Forelimb muscle (tissue), 1 donor: Measurements from ENCODE around the gene SAMD4B. TPM values are rescaled to one million over a fixed set of nuclear protein-coding genes. Genes with fewer than 3 reads are reported as not detected.
"Not testable (repeated sequence)": the region's sequence is repeated elsewhere in the genome, so short reads cannot be mapped to it uniquely, and the experiment has no call there.

Experiments used
- DNase-seq: peaks from one replicate; pipeline ENCODE4 v3.0.0-alpha.2; 2013; ENCODE audit warnings: low read depth
- polyA plus RNA-seq: library from polyadenylated mRNA; unstranded; fragments of 120-200 nt; gene quantifications from one replicate; pipeline ENCODE4 v1.2.1, GENCODE V29; 2013; ENCODE audit not compliant: insufficient read length

SAMD4B gene
- polyA plus RNA-seq, 1 donor, result 79.3 TPM

DNA sequence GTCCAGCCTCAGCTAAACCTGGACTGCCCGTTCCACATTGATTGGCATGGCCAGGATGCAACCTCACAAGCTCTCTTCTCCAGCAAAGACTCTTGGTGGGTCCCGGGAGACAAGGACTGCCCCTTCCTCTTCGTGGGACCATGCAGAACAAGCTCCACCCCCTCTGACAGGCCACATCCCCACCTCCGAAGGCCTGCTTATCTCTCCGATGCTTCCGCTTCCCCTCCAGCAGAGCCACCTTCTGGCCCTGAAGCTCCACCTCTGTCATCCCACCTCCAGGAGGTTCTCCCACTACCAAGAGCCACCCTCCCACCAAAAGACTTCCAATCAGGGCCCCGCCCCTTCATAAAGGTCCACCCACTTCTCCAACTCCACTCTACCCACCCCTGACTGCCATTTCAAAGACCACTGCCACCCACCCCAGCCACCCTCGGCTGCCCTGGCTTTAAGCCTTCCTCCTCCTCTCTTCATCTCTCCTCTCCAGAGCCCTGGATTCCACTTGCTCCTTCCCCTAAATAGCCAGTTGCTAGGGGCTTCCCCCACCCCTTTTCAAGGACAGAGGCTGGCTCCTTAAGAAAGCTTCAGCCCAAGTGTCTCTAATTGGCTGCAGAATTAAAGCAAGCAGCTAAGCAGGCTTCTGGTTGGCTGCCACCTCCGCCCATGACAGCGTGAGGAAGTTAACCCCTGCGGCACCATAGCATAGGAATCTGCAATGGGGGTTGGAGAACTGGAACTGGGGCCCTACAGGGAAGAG, 31.5 kb upstream of the SAMD4B start:
- no peak for DNase-seq

DNA sequence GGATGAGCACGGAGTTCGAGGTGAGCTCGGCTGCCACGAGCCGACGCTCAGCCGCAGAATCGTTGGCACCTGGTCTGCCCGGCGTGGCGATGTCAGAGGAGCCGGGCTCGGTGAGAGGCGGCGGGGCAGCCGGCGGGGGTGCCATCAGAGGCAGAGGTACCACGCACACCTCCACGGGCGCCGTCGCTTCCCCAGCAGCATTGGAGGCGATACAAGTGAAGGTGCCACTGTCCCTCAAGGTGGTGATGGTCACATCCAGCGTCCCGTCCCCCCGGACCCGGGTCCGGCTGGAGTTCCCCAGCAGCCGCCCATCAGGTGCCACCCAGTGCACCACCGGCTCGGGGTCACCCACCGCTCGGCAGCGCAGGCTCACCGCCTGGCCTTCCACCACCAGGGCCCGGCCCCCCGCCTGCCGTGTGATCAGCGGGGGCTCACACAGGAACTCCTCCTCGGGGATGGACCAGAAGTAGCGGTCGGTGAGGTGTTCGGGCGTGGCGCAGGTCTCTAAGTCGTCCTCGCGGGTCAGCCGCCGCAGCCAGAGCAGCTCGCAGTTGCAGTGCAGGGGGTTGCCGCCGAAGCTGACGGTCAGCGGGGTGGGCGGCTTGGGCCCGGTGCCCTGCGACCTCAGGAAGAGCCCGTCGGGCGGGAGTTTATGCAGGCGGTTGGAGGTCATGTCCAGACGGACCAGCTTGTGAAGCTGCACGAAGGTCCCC, 28.0 kb upstream of the SAMD4B start:
- DNase-seq, result no peak

DNA sequence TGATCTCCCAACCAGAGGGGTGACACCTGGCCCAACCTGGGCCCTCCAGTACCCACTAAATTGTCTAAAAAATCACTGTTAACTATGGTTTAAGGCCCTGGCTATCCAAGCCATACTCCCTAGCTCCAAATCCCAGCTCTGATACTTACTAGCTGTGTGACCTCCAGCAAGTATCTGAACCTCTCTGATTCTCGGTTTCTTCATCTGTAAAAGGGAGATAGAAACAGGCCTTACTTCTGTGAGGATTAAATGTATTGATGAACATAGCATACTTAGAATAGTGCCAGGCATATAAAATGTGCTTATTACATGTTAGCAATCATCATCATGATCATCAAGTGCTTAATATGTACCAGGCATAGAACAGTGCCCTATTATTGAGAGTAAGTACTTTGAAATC, 26.3 kb upstream of the SAMD4B start:
- DNase-seq, result no peak

DNA sequence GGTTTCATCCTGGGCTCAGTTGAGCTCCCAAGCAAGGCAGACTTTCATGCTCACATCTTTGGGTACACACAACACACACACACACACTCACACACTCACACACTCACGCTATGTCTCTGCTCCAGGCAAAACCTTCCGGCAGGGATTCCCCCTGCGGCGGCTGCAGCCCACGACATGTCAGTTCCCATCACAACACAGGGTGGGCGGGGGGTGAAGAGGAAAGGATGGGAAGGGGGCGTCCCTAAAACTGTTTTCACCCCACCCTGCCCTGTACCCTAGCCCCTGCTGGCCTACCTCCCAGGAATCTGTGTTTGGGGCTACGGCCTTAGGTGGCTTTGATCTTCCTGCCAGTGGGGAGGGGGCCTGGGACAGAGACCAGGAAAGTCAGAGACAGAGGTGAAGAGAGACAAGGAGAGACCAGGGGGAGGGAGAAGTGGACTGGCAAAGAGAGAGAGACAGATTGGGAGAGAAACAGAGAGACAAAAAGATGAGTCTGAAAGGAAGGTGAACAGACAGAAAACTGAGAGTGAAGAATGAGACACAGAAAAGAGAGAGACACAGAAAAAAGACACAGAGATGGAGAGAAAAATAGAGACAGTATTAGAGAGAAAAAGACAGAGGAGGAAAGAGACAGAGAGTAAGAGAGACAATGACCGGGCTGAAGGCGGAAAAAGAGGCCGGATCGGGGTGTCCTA, 25.4 kb upstream of the SAMD4B start:
- DNase-seq, result no peak

DNA sequence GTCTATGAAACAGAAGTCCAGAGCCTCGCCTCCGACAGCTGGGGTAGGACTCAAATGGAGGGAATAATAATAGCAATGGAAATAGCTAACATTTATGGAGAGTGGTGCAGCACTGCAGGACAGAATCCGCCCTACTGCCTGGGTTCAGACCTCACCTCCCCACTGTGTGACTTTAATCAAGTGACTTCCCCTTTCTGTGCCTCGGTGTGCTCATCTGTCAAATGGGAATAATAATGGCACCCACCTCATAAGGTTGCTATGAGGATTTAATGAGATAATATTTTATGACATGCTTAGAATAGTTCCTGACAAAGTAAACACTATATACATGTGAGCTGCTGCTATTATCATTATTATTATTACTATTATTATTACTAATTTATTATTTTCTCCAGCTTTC, 24.7 kb upstream of the SAMD4B start:
- DNase-seq, result no peak

DNA sequence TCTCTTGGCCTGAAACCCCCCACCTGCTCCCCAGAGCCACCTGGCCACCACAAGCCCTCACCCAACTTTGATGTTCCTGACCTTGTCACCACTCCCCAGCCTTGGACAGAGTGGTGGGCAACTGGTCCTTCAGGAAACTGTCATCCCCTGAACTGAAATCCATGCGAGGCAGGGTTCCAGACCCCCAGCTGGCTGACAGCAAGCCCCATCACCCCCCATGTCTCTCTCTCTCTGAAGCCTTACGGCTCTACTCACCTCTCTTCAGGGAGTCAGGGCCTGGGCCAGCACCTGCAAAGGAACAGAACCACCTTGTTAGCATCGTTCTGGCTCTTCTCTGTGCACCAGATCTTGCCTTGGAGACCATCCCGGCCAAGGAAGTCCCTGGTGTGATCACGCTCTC, 24.1 kb upstream of the SAMD4B start:
- DNase-seq, result no peak

DNA sequence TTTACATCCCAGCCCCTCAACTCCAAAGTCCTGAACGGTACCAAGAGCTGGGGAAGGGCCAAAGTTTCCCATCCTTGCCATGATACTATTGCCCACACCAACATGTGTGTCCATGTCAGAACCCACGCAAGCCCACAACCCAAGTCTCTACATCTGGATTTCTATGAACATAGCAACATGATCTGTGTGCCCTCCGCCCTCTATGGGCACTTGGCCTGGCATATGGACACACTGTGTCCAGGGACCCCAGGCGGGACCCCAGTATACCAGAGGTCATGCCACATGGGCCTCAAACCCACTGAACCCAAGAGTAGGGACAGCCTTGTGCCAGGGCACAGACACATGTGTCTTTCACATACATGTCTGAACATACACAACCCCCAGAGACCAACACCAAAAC, 23.5 kb upstream of the SAMD4B start:
- DNase-seq, result no peak

DNA sequence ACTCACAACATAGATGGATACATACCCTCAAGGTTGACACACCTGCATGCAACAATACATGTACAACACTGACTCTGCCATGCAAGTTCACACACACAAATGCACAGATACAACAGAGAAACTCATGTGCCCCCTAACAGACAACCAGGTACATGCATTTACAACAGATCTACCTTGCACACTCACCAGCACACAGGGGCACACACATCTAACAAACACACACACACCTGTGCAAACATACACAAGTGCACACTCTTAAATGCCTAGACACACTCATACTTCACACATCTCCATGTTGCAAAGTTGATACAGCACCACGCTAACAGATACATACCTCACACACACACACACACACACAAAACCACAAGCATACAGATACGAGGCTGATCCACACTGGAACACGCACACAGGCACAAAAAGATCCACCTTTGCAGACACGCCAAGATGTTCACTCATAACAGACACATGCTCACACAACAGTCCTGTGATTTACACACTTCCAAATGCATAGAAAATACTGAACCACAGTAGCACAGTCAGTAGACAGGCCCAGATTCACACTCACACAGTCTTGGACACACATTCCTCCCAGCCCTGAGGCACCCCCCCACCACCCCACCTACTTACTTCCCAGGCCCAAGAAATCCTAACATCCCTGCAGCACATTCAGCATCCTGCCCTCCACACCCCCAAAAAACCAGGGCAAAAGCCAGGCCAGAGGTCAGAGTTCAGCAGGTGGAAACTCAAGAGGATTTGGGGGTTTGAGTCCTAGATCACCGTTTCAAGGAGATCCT, 22.9 kb upstream of the SAMD4B start:
- no peak for DNase-seq

DNA sequence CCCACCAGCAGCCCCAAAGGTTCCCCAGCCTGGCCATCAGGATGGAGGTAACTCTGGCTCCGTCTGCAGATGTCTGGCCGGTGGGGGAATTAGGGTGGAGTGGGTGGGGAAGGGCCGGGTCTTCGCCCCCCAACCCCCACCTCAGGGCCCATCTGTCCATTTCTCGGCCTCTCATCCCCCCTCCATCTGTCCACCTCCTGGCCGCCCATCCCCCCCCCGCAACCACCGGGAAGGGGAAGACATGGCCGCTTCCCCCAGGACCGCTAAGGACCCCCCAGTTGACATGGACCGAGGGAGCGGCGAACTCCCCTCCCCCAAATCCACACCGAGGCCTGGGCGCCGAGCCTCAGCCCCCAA, 22.4 kb upstream of the SAMD4B start:
- DNase-seq, result no peak

DNA sequence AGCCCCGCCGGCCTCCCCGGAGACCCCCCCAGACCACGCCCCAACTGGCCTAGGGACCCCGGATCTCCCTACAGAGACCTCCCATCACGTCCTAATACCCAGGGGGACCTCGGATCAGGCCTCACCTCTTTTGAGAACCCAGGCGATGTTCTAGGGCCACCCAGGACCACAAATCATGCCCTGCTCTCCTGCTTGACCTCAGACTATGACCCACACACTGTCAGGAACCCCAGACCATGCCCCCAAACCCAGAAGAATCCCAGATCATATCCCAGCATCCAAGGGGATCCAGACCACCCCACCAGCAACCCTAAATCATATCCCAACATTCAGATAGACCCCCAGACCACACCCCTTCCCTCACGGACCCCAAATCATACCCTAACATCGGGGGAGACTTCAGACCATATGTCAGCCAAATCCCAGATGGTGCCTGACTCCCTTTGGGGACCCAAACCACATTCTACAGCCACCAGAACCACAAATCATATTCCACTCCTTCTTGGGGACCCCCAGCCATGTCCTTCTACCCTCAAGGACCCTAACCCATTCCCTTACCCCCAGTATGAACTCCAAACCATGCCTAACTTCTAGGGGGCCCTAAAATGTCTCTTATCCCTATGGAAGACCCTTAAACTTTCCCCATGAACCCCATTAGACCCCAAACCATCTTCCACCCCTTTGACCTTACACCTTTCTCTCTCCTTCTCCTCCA, 20.9 kb upstream of the SAMD4B start:
- no peak for DNase-seq

DNA sequence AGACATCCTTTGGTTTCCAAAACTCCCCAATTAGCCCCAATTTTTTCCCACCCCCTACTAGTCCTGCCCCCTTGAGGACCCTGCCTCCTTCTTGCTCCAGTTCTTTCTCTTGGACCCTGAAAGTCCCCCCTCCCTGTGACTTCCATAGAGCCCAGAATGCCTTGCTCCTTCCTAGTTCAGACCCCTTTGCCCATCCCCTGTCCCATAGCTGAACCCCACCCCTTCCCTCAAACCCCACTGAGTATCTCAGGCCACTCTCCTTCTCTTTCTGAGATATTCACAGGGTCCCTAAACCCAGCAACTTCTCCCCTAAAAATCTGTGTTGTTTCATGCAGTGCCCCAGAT, 20.4 kb upstream of the SAMD4B start:
- DNase-seq, result no peak

DNA sequence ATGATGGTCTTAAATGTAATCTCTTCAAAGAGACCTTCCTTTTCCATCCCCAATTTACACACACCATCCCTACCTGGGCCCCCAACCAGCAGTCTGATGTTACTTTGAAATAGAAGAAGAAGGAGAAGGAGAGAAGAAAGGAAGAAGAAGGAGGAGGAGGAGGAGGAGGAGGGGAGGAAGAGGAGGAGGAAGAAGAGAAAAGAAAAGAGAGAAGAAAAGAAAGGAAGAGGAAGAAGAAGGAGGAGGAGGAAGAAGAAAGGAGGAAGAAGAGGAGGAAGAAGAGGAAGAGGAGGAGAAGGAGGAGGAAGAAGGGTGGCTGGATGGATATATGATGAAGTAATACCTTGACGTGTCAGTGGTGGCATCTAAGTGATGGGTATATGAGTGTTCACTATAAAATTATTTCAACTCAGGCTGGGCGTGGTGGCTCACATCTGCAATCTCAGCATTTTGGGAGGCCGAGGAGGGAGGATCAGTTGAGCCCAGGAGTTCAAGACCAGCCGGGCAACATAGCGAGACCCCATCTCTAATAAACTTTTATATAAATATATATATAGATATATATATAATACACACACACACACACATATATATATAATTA, 17.9 kb upstream of the SAMD4B start:
- no peak for DNase-seq

DNA sequence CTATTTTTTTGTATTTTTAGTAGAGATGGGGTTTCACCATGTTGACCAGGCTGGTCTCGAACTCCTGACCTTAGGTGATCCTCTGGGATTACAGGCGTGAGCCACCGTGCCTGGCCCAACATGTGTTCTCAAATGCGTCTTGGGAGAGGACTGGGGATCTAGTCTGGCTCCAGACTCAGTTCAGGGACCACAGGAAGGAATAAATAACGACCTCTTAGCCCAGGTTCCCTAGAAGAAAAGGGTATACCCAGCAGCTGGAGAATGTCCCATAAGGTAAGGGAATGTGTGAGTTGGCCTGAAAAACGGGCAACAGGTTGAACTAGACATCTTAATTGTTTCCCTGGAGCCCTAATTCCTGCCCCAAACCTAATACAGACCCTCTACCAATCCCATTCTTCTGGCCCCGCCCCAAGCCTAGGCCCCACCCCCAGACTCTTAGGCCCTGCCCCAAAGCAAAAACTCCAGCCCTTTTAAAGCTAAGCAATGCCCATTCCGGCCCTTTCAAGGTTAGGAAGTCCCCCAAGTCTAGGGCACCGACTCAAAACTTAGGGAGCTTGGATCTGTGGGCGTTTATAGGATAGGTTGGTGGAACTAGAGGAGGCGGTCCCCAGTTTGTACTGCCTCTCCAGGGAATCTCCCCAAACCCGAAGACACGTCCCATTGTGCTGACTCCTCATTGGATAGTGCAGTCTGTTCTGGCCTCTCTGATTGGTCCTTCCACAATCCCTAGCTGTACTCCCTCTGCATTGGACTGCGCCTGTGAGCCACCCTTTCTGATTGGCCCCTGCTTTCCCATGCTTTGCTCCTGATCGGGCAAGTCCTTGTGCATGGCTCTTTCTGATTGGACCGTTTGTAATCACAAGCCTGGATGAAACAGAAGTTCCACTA, 16.2 kb upstream of the SAMD4B start:
- no peak for DNase-seq

DNA sequence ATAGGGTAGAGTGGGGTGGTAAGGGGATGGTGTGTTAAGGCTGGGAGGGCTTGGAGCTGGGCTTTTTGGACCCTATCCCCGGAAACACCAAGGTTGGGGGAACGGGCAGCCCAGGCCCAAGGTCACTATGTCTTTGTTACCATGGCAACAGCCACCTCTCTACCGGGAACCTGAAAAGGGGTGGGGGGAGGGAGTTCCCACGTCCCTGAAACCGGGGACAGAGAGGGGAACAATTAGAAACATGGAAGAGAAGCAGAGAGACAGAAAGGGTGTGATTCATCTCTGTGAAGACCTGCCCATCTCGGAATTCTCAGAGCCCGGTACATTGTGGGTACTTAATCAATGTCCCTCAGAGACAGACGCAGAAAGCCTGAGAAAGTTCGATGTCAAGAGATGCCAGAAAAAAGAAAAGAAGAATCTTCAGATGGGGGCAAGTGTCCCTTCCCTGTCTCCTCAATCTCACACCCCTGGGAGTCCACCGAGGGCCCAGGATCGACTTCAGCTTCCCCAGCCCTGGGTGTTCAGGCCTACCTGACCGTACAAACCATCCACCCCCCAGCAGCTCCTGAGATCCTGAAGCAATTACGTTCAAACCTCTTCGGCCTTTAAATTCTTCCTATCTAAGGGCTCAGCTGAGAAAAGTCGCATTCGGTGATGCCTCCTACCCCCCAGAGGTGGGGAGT, 14.7 kb upstream of the SAMD4B start:
- DNase-seq, result no peak

DNA sequence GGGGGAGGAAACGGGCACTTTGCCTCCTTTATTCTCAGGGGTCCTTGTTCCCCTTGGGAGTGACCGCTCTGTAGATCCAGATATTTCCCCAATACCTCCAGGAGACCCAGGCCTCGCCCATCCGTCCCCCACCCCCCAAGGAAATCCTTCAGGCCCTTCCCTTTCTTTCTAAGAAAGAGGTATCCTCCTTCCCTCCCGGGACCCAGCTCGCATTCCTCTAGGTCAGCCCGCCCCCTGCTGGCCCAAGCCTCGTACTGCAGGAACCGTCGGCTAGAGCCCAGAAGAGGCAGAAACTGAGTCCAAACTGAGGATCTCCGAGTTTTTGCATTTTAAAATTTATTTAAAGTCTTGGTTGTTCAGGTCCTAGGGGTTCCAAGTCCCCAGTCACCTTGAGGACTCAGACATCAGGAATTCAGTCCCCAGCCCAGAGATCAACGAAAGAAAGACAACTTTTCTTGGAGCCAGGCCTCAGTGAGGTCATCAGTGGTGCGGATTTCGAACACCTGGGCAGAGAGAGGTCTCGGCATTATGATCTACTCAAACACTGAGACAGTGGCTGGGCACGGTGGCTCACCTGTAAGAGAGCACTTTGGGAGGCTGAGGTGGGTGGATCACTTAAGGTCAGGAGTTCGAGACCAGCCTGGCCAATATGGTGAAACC, 14.0 kb upstream of the SAMD4B start:
- DNase-seq, result no peak

DNA sequence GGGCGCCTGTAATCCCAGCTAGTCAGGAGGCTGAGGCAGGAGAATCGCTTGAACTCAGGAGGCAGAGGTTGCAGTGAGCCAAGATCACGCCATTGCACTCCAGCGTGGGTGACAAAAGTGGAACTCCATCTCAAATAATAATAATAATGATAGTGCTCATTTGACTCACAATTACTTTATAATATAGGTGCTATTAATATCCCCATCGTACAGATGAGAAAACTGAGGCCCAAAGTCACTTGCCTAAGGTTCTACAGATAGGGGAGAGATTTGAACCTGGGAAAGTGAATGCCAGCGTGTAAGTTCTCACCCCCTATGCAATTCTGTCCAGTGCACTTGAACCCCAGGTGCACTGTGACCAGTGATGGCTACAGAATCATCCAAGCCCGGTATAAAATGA, 12.3 kb upstream of the SAMD4B start:
- DNase-seq, result no peak

DNA sequence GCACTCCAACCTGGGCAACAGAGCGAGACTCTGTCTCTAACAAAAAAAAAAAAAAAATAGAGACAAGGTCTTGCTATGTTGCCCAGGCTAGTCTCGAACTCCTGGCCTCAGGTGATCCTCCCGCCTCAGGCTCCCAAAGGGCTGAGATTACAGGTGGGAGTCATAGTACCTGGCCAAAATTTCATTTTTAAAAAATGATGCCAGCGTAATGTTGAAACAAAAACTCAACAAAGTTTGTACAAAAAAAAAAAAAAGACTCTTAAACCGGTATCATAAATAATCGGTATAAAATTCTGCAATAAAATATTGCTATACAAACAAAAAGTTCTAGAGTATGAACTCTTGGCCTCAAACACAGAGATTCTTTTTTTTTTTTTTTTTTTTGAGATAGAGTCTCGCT, 9.9 kb upstream of the SAMD4B start:
- no peak for DNase-seq

DNA sequence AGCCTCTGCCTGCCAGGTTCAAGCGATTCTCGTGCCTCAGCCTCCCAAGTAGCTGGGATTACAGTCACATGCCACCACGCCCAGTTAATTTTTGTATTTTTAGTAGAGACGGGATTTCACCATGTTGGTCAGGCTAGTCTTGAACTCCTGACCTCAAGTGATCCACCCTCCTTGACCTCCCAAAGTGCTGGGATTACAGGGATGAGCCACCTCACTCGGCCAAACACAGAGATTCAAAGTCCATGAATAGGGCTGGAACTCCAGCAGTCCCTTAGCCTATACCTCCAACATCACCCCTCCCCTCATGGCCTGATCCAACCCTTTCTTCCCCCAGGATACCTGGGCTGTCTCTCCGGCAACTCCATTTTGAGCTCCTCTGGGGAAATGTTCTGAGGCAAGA, 9.5 kb upstream of the SAMD4B start:
- not testable (repeated sequence) for DNase-seq

DNA sequence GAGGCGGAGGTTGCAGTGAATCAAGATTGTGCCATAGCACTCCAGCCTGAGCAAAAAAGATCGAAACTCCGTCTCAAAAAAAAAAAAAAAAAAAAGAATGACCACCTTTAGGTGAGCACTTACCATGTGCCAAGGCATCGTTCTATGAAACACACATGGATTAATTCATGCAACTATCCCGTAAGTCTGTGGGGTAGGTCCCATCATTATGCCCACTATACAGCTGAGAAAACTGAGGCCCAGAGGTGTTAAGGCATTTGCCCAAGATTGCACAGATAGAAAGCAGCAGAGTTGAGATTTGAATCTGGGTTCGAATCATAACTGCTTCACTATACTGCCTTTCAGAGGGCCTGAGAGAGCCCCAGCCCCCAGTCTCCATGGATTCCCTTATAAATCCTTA, 8.7 kb upstream of the SAMD4B start:
- no peak for DNase-seq
